H7 (cell line): Measurements from ENCODE around the gene ZMIZ2. TPM values are rescaled to one million over a fixed set of nuclear protein-coding genes. Genes with fewer than 3 reads are reported as not detected.

Experiments used
- DNase-seq: peaks from one replicate; pipeline ENCODE4 v3.0.0; 2012
- H3K27me3 ChIP-seq: 2 replicates; pipeline ENCODE4 v1.6.0; 2011; ENCODE audit warnings: mild to moderate bottlenecking, low read length; ENCODE audit not compliant: control insufficient read depth, insufficient read depth
- H3K36me3 ChIP-seq: replicated peaks from 2 replicates; pipeline ENCODE4 v1.5.1; 2011; ENCODE audit warnings: low read length; ENCODE audit not compliant: control insufficient read depth, insufficient read depth
- H3K4me3 ChIP-seq: 2 replicates; pipeline ENCODE4 v1.5.1; 2011; ENCODE audit warnings: low read depth, mild to moderate bottlenecking, control low read depth, low read length, moderate library complexity; ENCODE audit not compliant: insufficient read depth
- total RNA-seq: library from RNA; depleted of rRNA; stranded (reverse); fragments of >200 nt; shearing (Covaris generic); gene quantifications from 2 replicates; pipeline ENCODE4 v1.2.3, GENCODE V29; 2014

ZMIZ2 gene
- total RNA-seq, 1 experiment from 2014 or later: 17.9 TPM

- H3K36me3 ChIP-seq: no peaks in the 10 kb centered on the region
- H3K27me3 ChIP-seq: no peaks in the 10 kb centered on the region
- DNase-seq: no peak
- no peak overlapping the region for H3K4me3 ChIP-seq
Measured at GRCh38 chr7:44738051-44738723, 10.5 kb upstream of the ZMIZ2 start.

GRCh38 chr7:44738876-44739665, 9.6 kb upstream of the ZMIZ2 start:
- H3K27me3 ChIP-seq: no peaks in the 10 kb centered on the region
- DNase-seq: no peak
- no peaks in the 10 kb centered on the region for H3K36me3 ChIP-seq
- no peak overlapping the region for H3K4me3 ChIP-seq

- H3K4me3 ChIP-seq: no peak overlapping the region
- DNase-seq: no peak
- no peaks in the 10 kb centered on the region for H3K36me3 ChIP-seq
- H3K27me3 ChIP-seq: no peaks in the 10 kb centered on the region
Measured at GRCh38 chr7:44740055-44740454, 8.6 kb upstream of the ZMIZ2 start.

- H3K27me3 ChIP-seq: no peaks in the 10 kb centered on the region
- no peaks in the 10 kb centered on the region for H3K36me3 ChIP-seq
- DNase-seq: no peak
- no peak overlapping the region for H3K4me3 ChIP-seq
Measured at GRCh38 chr7:44743750-44744149, 4.9 kb upstream of the ZMIZ2 start.

GRCh38 chr7:44748948-44749731, 493 bp downstream of the ZMIZ2 start:
- peak overlapping the region; percentile 90 for H3K4me3 ChIP-seq
- no peak for DNase-seq
- peaks cover 7% of the 10 kb centered on the region for H3K36me3 ChIP-seq
- H3K27me3 ChIP-seq: no peaks in the 10 kb centered on the region

- DNase-seq: no peak
- H3K27me3 ChIP-seq: no peaks in the 10 kb centered on the region
- peaks cover 7% of the 10 kb centered on the region for H3K36me3 ChIP-seq
- no peak overlapping the region for H3K4me3 ChIP-seq
Measured at GRCh38 chr7:44749992-44750391, 1.3 kb downstream of the ZMIZ2 start.

GRCh38 chr7:44750424-44750823, 1.8 kb downstream of the ZMIZ2 start:
- Histone ChIP-seq H3K36me3 (peaks cover 7% of the 10 kb centered on the region), H3K4me3 (no peak overlapping the region), H3K27me3 (no peaks in the 10 kb centered on the region)
- no peak for DNase-seq

- peak; percentile 61 for DNase-seq
- H3K4me3 ChIP-seq: no peak overlapping the region
- no peaks in the 10 kb centered on the region for H3K27me3 ChIP-seq
- H3K36me3 ChIP-seq: peaks cover 7% of the 10 kb centered on the region
Measured at GRCh38 chr7:44750921-44751571, 2.4 kb downstream of the ZMIZ2 start.

GRCh38 chr7:44752822-44753221, 4.2 kb downstream of the ZMIZ2 start:
- H3K4me3 ChIP-seq: no peak overlapping the region

GRCh38 chr7:44754802-44755697, 6.4 kb downstream of the ZMIZ2 start:
- Histone ChIP-seq H3K27me3 (no peaks in the 10 kb centered on the region), H3K4me3 (no peak overlapping the region), H3K36me3 (peaks cover 17% of the 10 kb centered on the region)
- DNase-seq: peak; percentile 33

More at GRCh38 chr7:44752822-44753221, 4.2 kb downstream of the ZMIZ2 start:
- Histone ChIP-seq H3K27me3 (no peaks in the 10 kb centered on the region), H3K36me3 (peaks cover 16% of the 10 kb centered on the region)
- no peak for DNase-seq

GRCh38 chr7:44755698-44756627, 7.3 kb downstream of the ZMIZ2 start:
- Histone ChIP-seq H3K36me3 (peaks cover 19% of the 10 kb centered on the region), H3K27me3 (no peaks in the 10 kb centered on the region), H3K4me3 (no peak overlapping the region)
- peak; percentile 46 for DNase-seq

GRCh38 chr7:44756904-44757303, 8.3 kb downstream of the ZMIZ2 start:
- no peaks in the 10 kb centered on the region for H3K27me3 ChIP-seq
- no peak overlapping the region for H3K4me3 ChIP-seq
- peaks cover 20% of the 10 kb centered on the region for H3K36me3 ChIP-seq
- no peak for DNase-seq

- peak; percentile 46 for DNase-seq
- Histone ChIP-seq H3K36me3 (peaks cover 22% of the 10 kb centered on the region), H3K4me3 (no peak overlapping the region), H3K27me3 (no peaks in the 10 kb centered on the region)
Measured at GRCh38 chr7:44757311-44757710, 8.7 kb downstream of the ZMIZ2 start.
